Left cardiac atrium (tissue), 4 donors: ENCODE data around the gene SFMBT2. TPM values are rescaled to one million over a fixed set of nuclear protein-coding genes. Genes with fewer than 3 reads are reported as not detected.
A peak's percentile ranks its signal among the peaks of the same experiment; 100 is the strongest.
"Not testable (repeated sequence)": the region's sequence is repeated elsewhere in the genome, so short reads cannot be mapped to it uniquely, and the experiment has no call there.

ENCODE experiments used
- ATAC-seq, 2 donors: fragments of 200-7000 bp; cut with Tn5 transposase; one replicate each; pipeline ENCODE4 v1.9.1; 2020; ENCODE audit warnings: mild to moderate bottlenecking in 2 of 2, moderate library complexity in 2 of 2
- DNase-seq: peaks from one replicate; pipeline ENCODE4 v3.0.0-alpha.2; 2020
- intact Hi-C, 2 donors: fragments of 100-400 bp; cut with DNase I; formaldehyde crosslinking; loops; one replicate each; pipeline versions ENCODE4 v1.14.1 to v1.15.1; 2022 to 2023
- total RNA-seq, 2 donors: library from RNA; stranded (reverse); fragmentation: NEBNext Ultra II Directional; extraction: Animal tissue kit (Norgen Biotek cat#: 25700); gene quantifications; one replicate each; pipeline ENCODE4 v1.2.1, GENCODE V29; 2021
- donor health status: DM: no; HTN: yes; CAD: no.
- donor health status: DM: no; HTN: yes; CAD: no; lungs with severe emphysema.
- donor health status: DM: yes; HTN: yes; CAD: no.
- donor health status: Dilated cardiomyopathy.

The SFMBT2 gene
- total RNA-seq, 2 donors from 2014 or later, result 9.9 to 11.4 TPM

- ATAC-seq, result no peak
- intact Hi-C loops, result no loop called here
- no peak for DNase-seq
Measured at GRCh38 chr10:7230036-7230435, 180.8 kb downstream of the SFMBT2 start.

- no peak for ATAC-seq
- intact Hi-C loops, result no loop called here
- no peak for DNase-seq
Measured at GRCh38 chr10:7225133-7225532, 185.7 kb downstream of the SFMBT2 start.

- peak; percentile 92 to 96 for ATAC-seq
- no peak for DNase-seq
- intact Hi-C loops, result no loop called here
Measured at GRCh38 chr10:7218968-7219367, 191.9 kb downstream of the SFMBT2 start.

- ATAC-seq, DNase-seq, intact Hi-C loops: not testable (repeated sequence)
Measured at GRCh38 chr10:7212696-7213095, 198.1 kb downstream of the SFMBT2 start.

GRCh38 chr10:7211857-7212577 lies 198.8 kb downstream of the SFMBT2 start:
- DNase-seq (no peak), ATAC-seq (no peak)
- intact Hi-C loops, result no loop called here

GRCh38 chr10:7210516-7210915 lies 200.3 kb downstream of the SFMBT2 start:
- no peak for DNase-seq
- intact Hi-C loops, result no loop called here
- ATAC-seq, result no peak

- ATAC-seq (no peak), DNase-seq (no peak)
- intact Hi-C loops, result loop anchor here in 1 of 2 donors (5.0 kb wide), 1 partner anchor 203 kb away; the partner anchor contains the start of gene SFMBT2
Measured at GRCh38 chr10:7209458-7209857, 201.4 kb downstream of the SFMBT2 start.

GRCh38 chr10:7206412-7207100 lies 204.3 kb downstream of the SFMBT2 start:
- DNase-seq, result no peak
- intact Hi-C loops, result loop anchor here in 1 of 2 donors (5.0 kb wide), 1 partner anchor 206 kb away; the partner anchor contains the start of gene SFMBT2
- no peak for ATAC-seq

GRCh38 chr10:7205656-7206055 lies 205.2 kb downstream of the SFMBT2 start:
- ATAC-seq (peak; percentile 78 to 87), DNase-seq (peak; percentile 30)
- intact Hi-C loops, result loop anchor here in 1 of 2 donors (5.0 kb wide), 1 partner anchor 207 kb away; the partner anchor contains the start of gene SFMBT2

- DNase-seq (no peak), ATAC-seq (no peak)
- intact Hi-C loops, result no loop called here
Measured at GRCh38 chr10:7202793-7203355, 208.0 kb downstream of the SFMBT2 start.

GRCh38 chr10:7199152-7199760 lies 211.6 kb downstream of the SFMBT2 start:
- intact Hi-C loops, result no loop called here
- DNase-seq (no peak), ATAC-seq (no peak)

- intact Hi-C loops, result no loop called here
- DNase-seq (no peak), ATAC-seq (peak in 1 of 2 donors; percentile 38)
Measured at GRCh38 chr10:7196284-7196683, 214.6 kb downstream of the SFMBT2 start.

- intact Hi-C loops, result no loop called here
- ATAC-seq (no peak), DNase-seq (no peak)
Measured at GRCh38 chr10:7195118-7195517, 215.7 kb downstream of the SFMBT2 start.

- DNase-seq (no peak), ATAC-seq (no peak)
- intact Hi-C loops, result no loop called here
Measured at GRCh38 chr10:7194571-7194970, 216.3 kb downstream of the SFMBT2 start.

GRCh38 chr10:7193369-7193768 lies 217.5 kb downstream of the SFMBT2 start:
- ATAC-seq (no peak), DNase-seq (no peak)
- intact Hi-C loops, result no loop called here

- DNase-seq (no peak), ATAC-seq (no peak)
- intact Hi-C loops, result no loop called here
Measured at GRCh38 chr10:7192831-7193361, 217.9 kb downstream of the SFMBT2 start.

- DNase-seq, result no peak
- intact Hi-C loops, result no loop called here
- no peak for ATAC-seq
Measured at GRCh38 chr10:7192061-7192460, 218.8 kb downstream of the SFMBT2 start.

GRCh38 chr10:7190772-7191171 lies 220.1 kb downstream of the SFMBT2 start:
- intact Hi-C loops, DNase-seq, ATAC-seq: not testable (repeated sequence)

- DNase-seq (no peak), ATAC-seq (no peak)
- intact Hi-C loops, result no loop called here
Measured at GRCh38 chr10:7189909-7190308, 220.9 kb downstream of the SFMBT2 start.
